Erythroblast (primary cell): ENCODE data around the gene MTARC2.
"Not testable (repeated sequence)": the region's sequence is repeated elsewhere in the genome, so short reads cannot be mapped to it uniquely, and the experiment has no call there.

Experiments used
- DNase-seq, 2 experiments: peaks; one replicate each; lab custom pipeline; 2025; lab: John Stamatoyannopoulos, UW
- GATA1 ChIP-seq: IDR thresholded peaks from 2 replicates; pipeline ENCODE4 v1.6.1; 2011; ENCODE audit warnings: low read depth, mild to moderate bottlenecking, control low read depth, low read length, moderate library complexity
- POLR2A ChIP-seq: IDR thresholded peaks from 2 replicates; pipeline ENCODE4 v1.6.1; 2011; ENCODE audit warnings: mild to moderate bottlenecking, low read length

The MTARC2 gene

GRCh38 chr1:220711056-220711809 is 36.9 kb upstream of the MTARC2 start:
- no peak for DNase-seq
- TF ChIP-seq GATA1: no peak
- no peak for TF ChIP-seq POLR2A

- not testable (repeated sequence) for DNase-seq
Measured at GRCh38 chr1:220715986-220716385, 32.1 kb upstream of the MTARC2 start.

- TF ChIP-seq POLR2A (no peak), GATA1 (no peak)
- DNase-seq: no peak
Measured at GRCh38 chr1:220717800-220718640, 30.1 kb upstream of the MTARC2 start.

- not testable (repeated sequence) for DNase-seq
Measured at GRCh38 chr1:220721266-220721665, 26.9 kb upstream of the MTARC2 start.

- TF ChIP-seq POLR2A: no peak
- TF ChIP-seq GATA1: no peak
- DNase-seq: no peak
Measured at GRCh38 chr1:220726634-220727033, 21.5 kb upstream of the MTARC2 start.

- DNase-seq: no peak
- no peak for TF ChIP-seq POLR2A
- TF ChIP-seq GATA1: no peak
Measured at GRCh38 chr1:220727519-220727918, 20.6 kb upstream of the MTARC2 start.

GRCh38 chr1:220730486-220730885 is 17.6 kb upstream of the MTARC2 start:
- TF ChIP-seq POLR2A: no peak
- TF ChIP-seq GATA1: no peak
- no peak for DNase-seq

- DNase-seq: no peak
- no peak for TF ChIP-seq GATA1
- no peak for TF ChIP-seq POLR2A
Measured at GRCh38 chr1:220732137-220732536, 16.0 kb upstream of the MTARC2 start.

- no peak for DNase-seq
- TF ChIP-seq GATA1 (no peak), POLR2A (no peak)
Measured at GRCh38 chr1:220732621-220733020, 15.5 kb upstream of the MTARC2 start.

- peak; percentile 75 to 81 for DNase-seq
- TF ChIP-seq POLR2A (no peak), GATA1 (no peak)
Measured at GRCh38 chr1:220733086-220733601, 15.0 kb upstream of the MTARC2 start.

GRCh38 chr1:220734571-220735326 is 13.4 kb upstream of the MTARC2 start:
- TF ChIP-seq GATA1 (no peak), POLR2A (no peak)
- no peak for DNase-seq

GRCh38 chr1:220736283-220736682 is 11.8 kb upstream of the MTARC2 start:
- not testable (repeated sequence) for DNase-seq

GRCh38 chr1:220741349-220741748 is 6.8 kb upstream of the MTARC2 start:
- no peak for DNase-seq
- TF ChIP-seq POLR2A (no peak), GATA1 (no peak)

- DNase-seq: no peak
- no peak for TF ChIP-seq GATA1
- no peak for TF ChIP-seq POLR2A
Measured at GRCh38 chr1:220741825-220742224, 6.3 kb upstream of the MTARC2 start.
